Measurements from ENCODE around the gene CCDC121. TPM values are rescaled to one million over a fixed set of nuclear protein-coding genes. Genes with fewer than 3 reads are reported as not detected.
"Not testable (repeated sequence)": the region's sequence is repeated elsewhere in the genome, so short reads cannot be mapped to it uniquely, and the experiment has no call there.

CCDC121 gene
- total RNA-seq, 2 experiments from 2014 or later = 0.98 to 1.5 TPM

GRCh38 chr2:27626323-27626722 lies 2.5 kb downstream of the CCDC121 start:
- Mint-ChIP-seq H3K36me3 (peaks cover 33% of the 10 kb centered on the region), H3K4me1 (peaks cover 32% of the 10 kb centered on the region)
- H3K9me3 Mint-ChIP-seq (ENCODE audit: low read depth); DNase-seq; H3K27me3 Mint-ChIP-seq; ATAC-seq; H3K4me3 Mint-ChIP-seq; H3K27ac Mint-ChIP-seq; CTCF ChIA-PET: not testable (repeated sequence)

GRCh38 chr2:27624943-27625342 lies 3.9 kb downstream of the CCDC121 start:
- no peaks in the 10 kb centered on the region for H3K27me3 Mint-ChIP-seq
- H3K4me3 Mint-ChIP-seq = no peak overlapping the region

GRCh38 chr2:27622921-27623384 lies 5.9 kb downstream of the CCDC121 start:
- DNase-seq (no peak), ATAC-seq (no peak)
- Mint-ChIP-seq H3K4me3 (no peak overlapping the region), H3K27ac (no peak overlapping the region), H3K4me1 (peaks cover 17% of the 10 kb centered on the region), H3K36me3 (peaks cover 42% of the 10 kb centered on the region), H3K27me3 (no peaks in the 10 kb centered on the region), H3K9me3 (ENCODE audit: low read depth) (no peaks in the 10 kb centered on the region)
- CTCF ChIA-PET = interaction anchor here (1.2 kb wide), 1 partner anchor 8 kb away, joined by 4 read pairs; no protein-coding TSS in a partner anchor

More at GRCh38 chr2:27624943-27625342, 3.9 kb downstream of the CCDC121 start:
- H3K4me1 Mint-ChIP-seq = peaks cover 22% of the 10 kb centered on the region
- no peaks in the 10 kb centered on the region for H3K9me3 Mint-ChIP-seq (ENCODE audit: low read depth)
- no peak for ATAC-seq
- CTCF ChIA-PET = interaction anchor here (1.9 kb wide), 1 partner anchor 58 kb away, joined by 7 read pairs; no protein-coding TSS in a partner anchor
- no peak overlapping the region for H3K27ac Mint-ChIP-seq
- H3K36me3 Mint-ChIP-seq = peaks cover 32% of the 10 kb centered on the region
- no peak for DNase-seq

- no peak overlapping the region for H3K27ac Mint-ChIP-seq
Observed at GRCh38 chr2:27621524-27621923, 7.3 kb downstream of the CCDC121 start.

GRCh38 chr2:27615316-27615715 lies 13.5 kb downstream of the CCDC121 start:
- Mint-ChIP-seq H3K4me3 (no peak overlapping the region), H3K36me3 (peaks cover 54% of the 10 kb centered on the region), H3K4me1 (no peaks in the 10 kb centered on the region), H3K27ac (no peak overlapping the region), H3K9me3 (ENCODE audit: low read depth) (no peaks in the 10 kb centered on the region), H3K27me3 (no peaks in the 10 kb centered on the region)
- CTCF ChIA-PET = interaction anchor here (1.2 to 1.6 kb wide), 2 partner anchors 8 to 20 kb away, joined by 4 read pairs; no protein-coding TSS in a partner anchor
- DNase-seq (no peak), ATAC-seq (no peak)

More at GRCh38 chr2:27621524-27621923, 7.3 kb downstream of the CCDC121 start:
- Mint-ChIP-seq H3K27me3 (no peaks in the 10 kb centered on the region), H3K4me3 (no peak overlapping the region), H3K36me3 (peaks cover 51% of the 10 kb centered on the region), H3K9me3 (ENCODE audit: low read depth) (no peaks in the 10 kb centered on the region), H3K4me1 (peaks cover 3% of the 10 kb centered on the region)
- CTCF ChIA-PET = interaction anchor here (0.8 to 1.6 kb wide), 2 partner anchors 11 to 62 kb away, joined by 4 read pairs; no protein-coding TSS in a partner anchor
- ATAC-seq = no peak
- DNase-seq = no peak

GRCh38 chr2:27613985-27614384 lies 14.8 kb downstream of the CCDC121 start:
- Mint-ChIP-seq H3K4me1 (no peaks in the 10 kb centered on the region), H3K4me3 (no peak overlapping the region), H3K9me3 (ENCODE audit: low read depth) (no peaks in the 10 kb centered on the region), H3K27ac (no peak overlapping the region), H3K27me3 (no peaks in the 10 kb centered on the region), H3K36me3 (peaks cover 52% of the 10 kb centered on the region)
- no peak for DNase-seq
- ATAC-seq = no peak
- CTCF ChIA-PET = no interaction called here

- H3K27ac Mint-ChIP-seq = no peak overlapping the region
- H3K9me3 Mint-ChIP-seq (ENCODE audit: low read depth) = no peaks in the 10 kb centered on the region
- DNase-seq (no peak), ATAC-seq (no peak)
- H3K27me3 Mint-ChIP-seq = no peaks in the 10 kb centered on the region
- CTCF ChIA-PET = no interaction called here
- no peaks in the 10 kb centered on the region for H3K4me1 Mint-ChIP-seq
- H3K36me3 Mint-ChIP-seq = peaks cover 56% of the 10 kb centered on the region
- no peak overlapping the region for H3K4me3 Mint-ChIP-seq
Observed at GRCh38 chr2:27606611-27607010, 22.2 kb downstream of the CCDC121 start.

GRCh38 chr2:27596627-27597026 lies 32.2 kb downstream of the CCDC121 start:
- CTCF ChIA-PET = no interaction called here
- DNase-seq (no peak), ATAC-seq (no peak)
- Mint-ChIP-seq H3K27ac (no peak overlapping the region), H3K36me3 (peaks cover 72% of the 10 kb centered on the region), H3K9me3 (ENCODE audit: low read depth) (peaks cover 11% of the 10 kb centered on the region), H3K4me3 (no peak overlapping the region), H3K4me1 (peaks cover 30% of the 10 kb centered on the region), H3K27me3 (no peaks in the 10 kb centered on the region)

GRCh38 chr2:27595412-27595811 lies 33.4 kb downstream of the CCDC121 start:
- Mint-ChIP-seq H3K9me3 (ENCODE audit: low read depth) (peaks cover 17% of the 10 kb centered on the region), H3K4me1 (peaks cover 39% of the 10 kb centered on the region), H3K36me3 (peaks cover 71% of the 10 kb centered on the region)
- ATAC-seq, H3K4me3 Mint-ChIP-seq, H3K27me3 Mint-ChIP-seq, CTCF ChIA-PET, DNase-seq, H3K27ac Mint-ChIP-seq: not testable (repeated sequence)

- H3K4me3 Mint-ChIP-seq, ATAC-seq, CTCF ChIA-PET, DNase-seq, H3K27me3 Mint-ChIP-seq, H3K27ac Mint-ChIP-seq: not testable (repeated sequence)
- Mint-ChIP-seq H3K4me1 (peaks cover 37% of the 10 kb centered on the region), H3K9me3 (ENCODE audit: low read depth) (peaks cover 22% of the 10 kb centered on the region), H3K36me3 (peaks cover 71% of the 10 kb centered on the region)
Observed at GRCh38 chr2:27594020-27594703, 34.6 kb downstream of the CCDC121 start.

- Mint-ChIP-seq H3K36me3 (peaks cover 73% of the 10 kb centered on the region), H3K4me3 (no peak overlapping the region), H3K27ac (no peak overlapping the region), H3K9me3 (ENCODE audit: low read depth) (peaks cover 22% of the 10 kb centered on the region), H3K27me3 (no peaks in the 10 kb centered on the region), H3K4me1 (peaks cover 34% of the 10 kb centered on the region)
- no peak for DNase-seq
- CTCF ChIA-PET = no interaction called here
- ATAC-seq = no peak
Observed at GRCh38 chr2:27593240-27593639, 35.6 kb downstream of the CCDC121 start.

GRCh38 chr2:27591745-27592144 lies 37.1 kb downstream of the CCDC121 start:
- no peak overlapping the region for H3K4me3 Mint-ChIP-seq
- DNase-seq = no peak
- CTCF ChIA-PET = interaction anchor here (0.7 kb wide), 1 partner anchor 160 kb away, joined by 3 read pairs; no protein-coding TSS in a partner anchor
- H3K9me3 Mint-ChIP-seq (ENCODE audit: low read depth) = peaks cover 22% of the 10 kb centered on the region
- H3K27ac Mint-ChIP-seq = peak overlapping the region; percentile 43
- peaks cover 72% of the 10 kb centered on the region for H3K36me3 Mint-ChIP-seq
- no peaks in the 10 kb centered on the region for H3K27me3 Mint-ChIP-seq
- no peak for ATAC-seq
- H3K4me1 Mint-ChIP-seq = peaks cover 39% of the 10 kb centered on the region

- no peaks in the 10 kb centered on the region for H3K27me3 Mint-ChIP-seq
- CTCF ChIA-PET = no interaction called here
- peaks cover 60% of the 10 kb centered on the region for H3K4me1 Mint-ChIP-seq
- ATAC-seq (no peak), DNase-seq (no peak)
- peaks cover 59% of the 10 kb centered on the region for H3K36me3 Mint-ChIP-seq
- H3K4me3 Mint-ChIP-seq = no peak overlapping the region
- no peak overlapping the region for H3K27ac Mint-ChIP-seq
- peaks cover 16% of the 10 kb centered on the region for H3K9me3 Mint-ChIP-seq (ENCODE audit: low read depth)
Observed at GRCh38 chr2:27588308-27588707, 40.5 kb downstream of the CCDC121 start.

- no peaks in the 10 kb centered on the region for H3K27me3 Mint-ChIP-seq
- CTCF ChIA-PET = no interaction called here
- peak overlapping the region; percentile 30 for H3K27ac Mint-ChIP-seq
- ATAC-seq (no peak), DNase-seq (no peak)
- no peak overlapping the region for H3K4me3 Mint-ChIP-seq
- H3K9me3 Mint-ChIP-seq (ENCODE audit: low read depth) = peaks cover 12% of the 10 kb centered on the region
- peaks cover 52% of the 10 kb centered on the region for H3K36me3 Mint-ChIP-seq
- peaks cover 64% of the 10 kb centered on the region for H3K4me1 Mint-ChIP-seq
Observed at GRCh38 chr2:27587025-27587424, 41.8 kb downstream of the CCDC121 start.

All from activated CD8-positive, alpha-beta memory T cell treated with anti-CD3 and anti-CD28 coated beads, Interleukin-2, amount 10 ng/mL, durations not matched to agents 7 days and 5 days (primary cell).